ENCODE data around the gene PRKCE. TPM values are rescaled to one million over a fixed set of nuclear protein-coding genes. Genes with fewer than 3 reads are reported as not detected.

PRKCE gene
- total and polyA plus RNA-seq, 2 experiments from 2014 or later, result 0.94 to 1.2 TPM

DNA sequence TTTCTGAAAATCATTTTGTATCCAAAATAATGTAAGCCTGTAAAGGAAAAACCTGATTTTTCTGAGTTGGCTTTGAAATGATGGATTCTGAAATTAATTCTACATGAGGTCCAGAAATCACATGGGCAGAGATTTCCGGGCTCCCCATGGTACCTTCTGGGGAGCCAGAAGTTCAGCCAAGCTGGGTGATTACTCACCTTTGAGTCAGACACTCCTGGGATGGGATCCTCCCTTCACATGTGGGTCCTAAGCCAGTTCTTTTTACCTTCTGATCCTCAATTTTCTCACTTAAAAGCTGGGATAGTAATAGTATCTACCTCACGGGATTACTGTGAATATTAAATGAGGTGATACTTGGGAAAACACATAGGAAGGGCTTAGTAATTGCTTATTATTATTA lies 465.9 kb downstream of the PRKCE start:
- H3K9me2 ChIP-seq (ENCODE audit: insufficient read depth), result no peaks in the 10 kb centered on the region
- Mint-ChIP-seq H3K4me1 (peaks cover 7% of the 10 kb centered on the region; the same call in 2 of the 3 replicates), H3K27ac (no peak overlapping the region), H3K36me3 (ENCODE audit: low read depth) (no peaks in the 10 kb centered on the region), H3K9me3 (no peaks in the 10 kb centered on the region; the same call in 2 of the 3 replicates), H3K4me3 (no peak overlapping the region), H3K27me3 (ENCODE audit: insufficient read depth, low read depth, poor library complexity) (peaks cover 2% of the 10 kb centered on the region)
- no peak overlapping the region for H3K4me3 ChIP-seq
- no peaks in the 10 kb centered on the region for H3K79me2 ChIP-seq (replicated peaks; ENCODE audit: insufficient read depth)
- ATAC-seq (no peak), DNase-seq (ENCODE audit: low spot score) (no peak)
- no peaks in the 10 kb centered on the region for H3F3A ChIP-seq (replicated peaks; ENCODE audit: low read depth)
- H3K27me3 ChIP-seq (ENCODE audit: insufficient read depth), result no peaks in the 10 kb centered on the region
- H3K36me3 ChIP-seq (ENCODE audit: insufficient read depth), result no peaks in the 10 kb centered on the region
- H2AFZ ChIP-seq, result no peak overlapping the region
- H3K4me1 ChIP-seq (ENCODE audit: insufficient read depth), result peaks cover 8% of the 10 kb centered on the region; the same call in 1 of the 2 replicates
- no peak overlapping the region for H3K27ac ChIP-seq (ENCODE audit: low read depth)
- TF ChIP-seq ZNF114 (CRISPR knock-in tag; IDR thresholded peaks at IDR 0.05) (no peak), ZNF331 (CRISPR knock-in tag; IDR thresholded peaks at IDR 0.05; ENCODE audit: low read depth) (no peak), JUNB (IDR thresholded peaks at IDR 0.05; ENCODE audit: unreplicated experiment) (no peak), NANOG (IDR thresholded peaks at IDR 0.05; ENCODE audit: borderline replicate concordance) (no peak), EZH2 (IDR thresholded peaks at IDR 0.05; ENCODE audit: low read depth, unreplicated experiment) (no peak), EZH2phosphoT487 (IDR thresholded peaks at IDR 0.05; ENCODE audit: unreplicated experiment) (no peak), POLR2AphosphoS5 (IDR thresholded peaks at IDR 0.05; ENCODE audit: low read depth) (no peak), CREB1 (CRISPR knock-in tag; IDR thresholded peaks at IDR 0.05; ENCODE audit: low read depth) (no peak), STAT1 (IDR thresholded peaks at IDR 0.05; ENCODE audit: unreplicated experiment) (no peak)
- TF ChIP-seq, protein P1, sequence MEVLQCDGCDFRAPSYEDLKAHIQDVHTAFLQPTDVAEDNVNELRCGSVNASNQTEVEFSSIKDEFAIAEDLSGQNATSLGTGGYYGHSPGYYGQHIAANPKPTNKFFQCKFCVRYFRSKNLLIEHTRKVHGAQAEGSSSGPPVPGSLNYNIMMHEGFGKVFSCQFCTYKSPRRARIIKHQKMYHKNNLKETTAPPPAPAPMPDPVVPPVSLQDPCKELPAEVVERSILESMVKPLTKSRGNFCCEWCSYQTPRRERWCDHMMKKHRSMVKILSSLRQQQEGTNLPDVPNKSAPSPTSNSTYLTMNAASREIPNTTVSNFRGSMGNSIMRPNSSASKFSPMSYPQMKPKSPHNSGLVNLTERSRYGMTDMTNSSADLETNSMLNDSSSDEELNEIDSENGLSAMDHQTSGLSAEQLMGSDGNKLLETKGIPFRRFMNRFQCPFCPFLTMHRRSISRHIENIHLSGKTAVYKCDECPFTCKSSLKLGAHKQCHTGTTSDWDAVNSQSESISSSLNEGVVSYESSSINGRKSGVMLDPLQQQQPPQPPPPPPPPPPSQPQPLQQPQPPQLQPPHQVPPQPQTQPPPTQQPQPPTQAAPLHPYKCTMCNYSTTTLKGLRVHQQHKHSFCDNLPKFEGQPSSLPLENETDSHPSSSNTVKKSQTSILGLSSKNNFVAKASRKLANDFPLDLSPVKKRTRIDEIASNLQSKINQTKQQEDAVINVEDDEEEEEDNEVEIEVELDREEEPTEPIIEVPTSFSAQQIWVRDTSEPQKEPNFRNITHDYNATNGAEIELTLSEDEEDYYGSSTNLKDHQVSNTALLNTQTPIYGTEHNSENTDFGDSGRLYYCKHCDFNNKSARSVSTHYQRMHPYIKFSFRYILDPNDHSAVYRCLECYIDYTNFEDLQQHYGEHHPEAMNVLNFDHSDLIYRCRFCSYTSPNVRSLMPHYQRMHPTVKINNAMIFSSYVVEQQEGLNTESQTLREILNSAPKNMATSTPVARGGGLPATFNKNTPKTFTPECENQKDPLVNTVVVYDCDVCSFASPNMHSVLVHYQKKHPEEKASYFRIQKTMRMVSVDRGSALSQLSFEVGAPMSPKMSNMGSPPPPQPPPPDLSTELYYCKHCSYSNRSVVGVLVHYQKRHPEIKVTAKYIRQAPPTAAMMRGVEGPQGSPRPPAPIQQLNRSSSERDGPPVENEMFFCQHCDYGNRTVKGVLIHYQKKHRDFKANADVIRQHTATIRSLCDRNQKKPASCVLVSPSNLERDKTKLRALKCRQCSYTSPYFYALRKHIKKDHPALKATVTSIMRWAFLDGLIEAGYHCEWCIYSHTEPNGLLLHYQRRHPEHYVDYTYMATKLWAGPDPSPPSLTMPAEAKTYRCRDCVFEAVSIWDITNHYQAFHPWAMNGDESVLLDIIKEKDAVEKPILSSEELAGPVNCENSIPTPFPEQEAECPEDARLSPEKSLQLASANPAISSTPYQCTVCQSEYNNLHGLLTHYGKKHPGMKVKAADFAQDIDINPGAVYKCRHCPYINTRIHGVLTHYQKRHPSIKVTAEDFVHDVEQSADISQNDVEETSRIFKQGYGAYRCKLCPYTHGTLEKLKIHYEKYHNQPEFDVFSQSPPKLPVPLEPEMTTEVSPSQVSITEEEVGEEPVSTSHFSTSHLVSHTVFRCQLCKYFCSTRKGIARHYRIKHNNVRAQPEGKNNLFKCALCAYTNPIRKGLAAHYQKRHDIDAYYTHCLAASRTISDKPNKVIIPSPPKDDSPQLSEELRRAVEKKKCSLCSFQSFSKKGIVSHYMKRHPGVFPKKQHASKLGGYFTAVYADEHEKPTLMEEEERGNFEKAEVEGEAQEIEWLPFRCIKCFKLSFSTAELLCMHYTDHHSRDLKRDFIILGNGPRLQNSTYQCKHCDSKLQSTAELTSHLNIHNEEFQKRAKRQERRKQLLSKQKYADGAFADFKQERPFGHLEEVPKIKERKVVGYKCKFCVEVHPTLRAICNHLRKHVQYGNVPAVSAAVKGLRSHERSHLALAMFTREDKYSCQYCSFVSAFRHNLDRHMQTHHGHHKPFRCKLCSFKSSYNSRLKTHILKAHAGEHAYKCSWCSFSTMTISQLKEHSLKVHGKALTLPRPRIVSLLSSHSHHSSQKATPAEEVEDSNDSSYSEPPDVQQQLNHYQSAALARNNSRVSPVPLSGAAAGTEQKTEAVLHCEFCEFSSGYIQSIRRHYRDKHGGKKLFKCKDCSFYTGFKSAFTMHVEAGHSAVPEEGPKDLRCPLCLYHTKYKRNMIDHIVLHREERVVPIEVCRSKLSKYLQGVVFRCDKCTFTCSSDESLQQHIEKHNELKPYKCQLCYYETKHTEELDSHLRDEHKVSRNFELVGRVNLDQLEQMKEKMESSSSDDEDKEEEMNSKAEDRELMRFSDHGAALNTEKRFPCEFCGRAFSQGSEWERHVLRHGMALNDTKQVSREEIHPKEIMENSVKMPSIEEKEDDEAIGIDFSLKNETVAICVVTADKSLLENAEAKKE (CRISPR knock-in tag; IDR thresholded peaks at IDR 0.05), result no peak
- TF ChIP-seq, protein P2, sequence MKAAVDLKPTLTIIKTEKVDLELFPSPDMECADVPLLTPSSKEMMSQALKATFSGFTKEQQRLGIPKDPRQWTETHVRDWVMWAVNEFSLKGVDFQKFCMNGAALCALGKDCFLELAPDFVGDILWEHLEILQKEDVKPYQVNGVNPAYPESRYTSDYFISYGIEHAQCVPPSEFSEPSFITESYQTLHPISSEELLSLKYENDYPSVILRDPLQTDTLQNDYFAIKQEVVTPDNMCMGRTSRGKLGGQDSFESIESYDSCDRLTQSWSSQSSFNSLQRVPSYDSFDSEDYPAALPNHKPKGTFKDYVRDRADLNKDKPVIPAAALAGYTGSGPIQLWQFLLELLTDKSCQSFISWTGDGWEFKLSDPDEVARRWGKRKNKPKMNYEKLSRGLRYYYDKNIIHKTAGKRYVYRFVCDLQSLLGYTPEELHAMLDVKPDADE (IDR thresholded peaks at IDR 0.05), result no peak
- TF ChIP-seq, protein P3, sequence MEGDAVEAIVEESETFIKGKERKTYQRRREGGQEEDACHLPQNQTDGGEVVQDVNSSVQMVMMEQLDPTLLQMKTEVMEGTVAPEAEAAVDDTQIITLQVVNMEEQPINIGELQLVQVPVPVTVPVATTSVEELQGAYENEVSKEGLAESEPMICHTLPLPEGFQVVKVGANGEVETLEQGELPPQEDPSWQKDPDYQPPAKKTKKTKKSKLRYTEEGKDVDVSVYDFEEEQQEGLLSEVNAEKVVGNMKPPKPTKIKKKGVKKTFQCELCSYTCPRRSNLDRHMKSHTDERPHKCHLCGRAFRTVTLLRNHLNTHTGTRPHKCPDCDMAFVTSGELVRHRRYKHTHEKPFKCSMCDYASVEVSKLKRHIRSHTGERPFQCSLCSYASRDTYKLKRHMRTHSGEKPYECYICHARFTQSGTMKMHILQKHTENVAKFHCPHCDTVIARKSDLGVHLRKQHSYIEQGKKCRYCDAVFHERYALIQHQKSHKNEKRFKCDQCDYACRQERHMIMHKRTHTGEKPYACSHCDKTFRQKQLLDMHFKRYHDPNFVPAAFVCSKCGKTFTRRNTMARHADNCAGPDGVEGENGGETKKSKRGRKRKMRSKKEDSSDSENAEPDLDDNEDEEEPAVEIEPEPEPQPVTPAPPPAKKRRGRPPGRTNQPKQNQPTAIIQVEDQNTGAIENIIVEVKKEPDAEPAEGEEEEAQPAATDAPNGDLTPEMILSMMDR (conservative IDR thresholded peaks at IDR 0.05; ENCODE audit: low read depth in 2 of 2), result no peak
- TF ChIP-seq, protein P4, sequence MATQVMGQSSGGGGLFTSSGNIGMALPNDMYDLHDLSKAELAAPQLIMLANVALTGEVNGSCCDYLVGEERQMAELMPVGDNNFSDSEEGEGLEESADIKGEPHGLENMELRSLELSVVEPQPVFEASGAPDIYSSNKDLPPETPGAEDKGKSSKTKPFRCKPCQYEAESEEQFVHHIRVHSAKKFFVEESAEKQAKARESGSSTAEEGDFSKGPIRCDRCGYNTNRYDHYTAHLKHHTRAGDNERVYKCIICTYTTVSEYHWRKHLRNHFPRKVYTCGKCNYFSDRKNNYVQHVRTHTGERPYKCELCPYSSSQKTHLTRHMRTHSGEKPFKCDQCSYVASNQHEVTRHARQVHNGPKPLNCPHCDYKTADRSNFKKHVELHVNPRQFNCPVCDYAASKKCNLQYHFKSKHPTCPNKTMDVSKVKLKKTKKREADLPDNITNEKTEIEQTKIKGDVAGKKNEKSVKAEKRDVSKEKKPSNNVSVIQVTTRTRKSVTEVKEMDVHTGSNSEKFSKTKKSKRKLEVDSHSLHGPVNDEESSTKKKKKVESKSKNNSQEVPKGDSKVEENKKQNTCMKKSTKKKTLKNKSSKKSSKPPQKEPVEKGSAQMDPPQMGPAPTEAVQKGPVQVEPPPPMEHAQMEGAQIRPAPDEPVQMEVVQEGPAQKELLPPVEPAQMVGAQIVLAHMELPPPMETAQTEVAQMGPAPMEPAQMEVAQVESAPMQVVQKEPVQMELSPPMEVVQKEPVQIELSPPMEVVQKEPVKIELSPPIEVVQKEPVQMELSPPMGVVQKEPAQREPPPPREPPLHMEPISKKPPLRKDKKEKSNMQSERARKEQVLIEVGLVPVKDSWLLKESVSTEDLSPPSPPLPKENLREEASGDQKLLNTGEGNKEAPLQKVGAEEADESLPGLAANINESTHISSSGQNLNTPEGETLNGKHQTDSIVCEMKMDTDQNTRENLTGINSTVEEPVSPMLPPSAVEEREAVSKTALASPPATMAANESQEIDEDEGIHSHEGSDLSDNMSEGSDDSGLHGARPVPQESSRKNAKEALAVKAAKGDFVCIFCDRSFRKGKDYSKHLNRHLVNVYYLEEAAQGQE (IDR thresholded peaks at IDR 0.05; ENCODE audit: unreplicated experiment), result no peak
- no peak overlapping the region for H3K4me2 ChIP-seq
- no peaks in the 10 kb centered on the region for H4K20me1 ChIP-seq (replicated peaks; ENCODE audit: insufficient read depth)
